ENCODE measurements around the gene NHLRC1. TPM values are rescaled to one million over a fixed set of nuclear protein-coding genes. Genes with fewer than 3 reads are reported as not detected.

The NHLRC1 gene
- total RNA-seq, 1 donor from 2014 or later = 0.32 TPM

GRCh38 chr6:18147160-18147559 is 24.7 kb upstream of the NHLRC1 start:
- Histone ChIP-seq H3K27ac (no peak overlapping the region), H3K9me3 (no peaks in the 10 kb centered on the region), H3K4me3 (no peak overlapping the region), H3K27me3 (no peaks in the 10 kb centered on the region), H3K36me3 (peaks cover 0 to 40% of the 10 kb centered on the region in 2 donors), H3K4me1 (no peaks in the 10 kb centered on the region)
- DNase-seq (ENCODE audit: low spot score in 2 of 2) = no peak
- TF ChIP-seq CTCF (IDR thresholded peaks at IDR 0.05) = no peak
- intact Hi-C loops (cut with DNase I) = no loop called here

- DNase-seq (ENCODE audit: low spot score in 2 of 2) = no peak
- H3K27ac ChIP-seq = no peak overlapping the region
- no peaks in the 10 kb centered on the region for H3K4me1 ChIP-seq
- peaks cover 9 to 60% of the 10 kb centered on the region in 2 donors for H3K36me3 ChIP-seq
- intact Hi-C loops (cut with DNase I) = no loop called here
- no peaks in the 10 kb centered on the region for H3K9me3 ChIP-seq
- H3K4me3 ChIP-seq = no peak overlapping the region
- no peak for TF ChIP-seq CTCF (IDR thresholded peaks at IDR 0.05)
- no peaks in the 10 kb centered on the region for H3K27me3 ChIP-seq
Measured at GRCh38 chr6:18142591-18142861, 20.0 kb upstream of the NHLRC1 start.

GRCh38 chr6:18141805-18142590 is 19.5 kb upstream of the NHLRC1 start:
- Histone ChIP-seq H3K4me1 (no peaks in the 10 kb centered on the region), H3K9me3 (no peaks in the 10 kb centered on the region), H3K27me3 (no peaks in the 10 kb centered on the region), H3K27ac (no peak overlapping the region), H3K4me3 (no peak overlapping the region), H3K36me3 (peaks cover 14 to 57% of the 10 kb centered on the region in 2 donors)
- intact Hi-C loops (cut with DNase I) = no loop called here
- no peak for DNase-seq (ENCODE audit: low spot score in 2 of 2)
- no peak for TF ChIP-seq CTCF (IDR thresholded peaks at IDR 0.05)

- DNase-seq (ENCODE audit: low spot score in 2 of 2) = no peak
- Histone ChIP-seq H3K4me3 (no peak overlapping the region), H3K27ac (no peak overlapping the region), H3K36me3 (peaks cover 15 to 48% of the 10 kb centered on the region in 2 donors), H3K4me1 (no peaks in the 10 kb centered on the region), H3K9me3 (no peaks in the 10 kb centered on the region), H3K27me3 (no peaks in the 10 kb centered on the region)
- TF ChIP-seq CTCF (IDR thresholded peaks at IDR 0.05) = no peak
- intact Hi-C loops (cut with DNase I) = no loop called here
Measured at GRCh38 chr6:18139935-18140621, 17.6 kb upstream of the NHLRC1 start.

GRCh38 chr6:18138906-18139305 is 16.4 kb upstream of the NHLRC1 start:
- H3K4me1 ChIP-seq = no peaks in the 10 kb centered on the region

More at GRCh38 chr6:18138906-18139305, 16.4 kb upstream of the NHLRC1 start:
- Histone ChIP-seq H3K27me3 (no peaks in the 10 kb centered on the region), H3K27ac (no peak overlapping the region), H3K36me3 (peaks cover 15 to 47% of the 10 kb centered on the region in 2 donors), H3K4me3 (no peak overlapping the region), H3K9me3 (no peaks in the 10 kb centered on the region)
- TF ChIP-seq CTCF (IDR thresholded peaks at IDR 0.05) = no peak
- no peak for DNase-seq (ENCODE audit: low spot score in 2 of 2)
- intact Hi-C loops (cut with DNase I) = no loop called here

Data from ascending aorta (tissue), 2 donors.